HCT116 (cell line): Measurements from ENCODE around the gene USP31. TPM values are rescaled to one million over a fixed set of nuclear protein-coding genes. Genes with fewer than 3 reads are reported as not detected.

Experiments used
- ATAC-seq: fragments of 200-7000 bp; cut with Tn5 transposase; 2 replicates; pipeline ENCODE4 v1.9.1; 2020; ENCODE audit warnings: mild to moderate bottlenecking, moderate library complexity
- BruUV-seq: library from RNA; stranded (reverse); fragments of 400-500 nt; replicated peaks from 2 replicates; lab custom pipeline; 2021; lab: Mats Ljungman, UMichigan
- CTCF ChIA-PET: fragments of 300-600 bp; sonication (Branson Sonifier 250); formaldehyde crosslinking; loops from one replicate; lab custom pipeline; 2021; ENCODE audit warnings: antibody characterized with exemption; lab: Charles Lee
- POLR2A ChIA-PET: fragments of 300-600, 350-600 bp; sonication (Branson Sonifier 250); formaldehyde crosslinking; loops from one replicate; lab custom pipeline; 2021; ENCODE audit warnings: antibody characterized with exemption; lab: Charles Lee
- RAD21 ChIA-PET, 2 experiments: fragments of 300-600 bp; sonication (Branson Sonifier 250); formaldehyde crosslinking; loops; one replicate each; lab custom pipeline; 2023; ENCODE audit warnings: low total read pairs in 2 of 2; ENCODE audit not compliant: uncharacterized antibody in 2 of 2, unreplicated experiment in 2 of 2, low non-redundant PET in 1 of 2; lab: Charles Lee
- DNase-seq: peaks from one replicate; pipeline ENCODE4 v3.0.0-alpha.2; 2010; ENCODE audit warnings: low read depth, low spot score
- H2AFZ ChIP-seq: fragments of 200-600 bp; shearing (Covaris generic), sonication (generic); 2 replicates; pipeline ENCODE4 v1.6.1; 2017; ENCODE audit warnings: low read depth, mixed run types, mixed read lengths, antibody characterized with exemption, low read length; ENCODE audit not compliant: poor library complexity, severe bottlenecking
- H3K27ac ChIP-seq: 2 replicates; pipeline ENCODE4 v1.5.1; 2012; ENCODE audit warnings: low read depth, low read length
- H3K27me3 ChIP-seq: fragments of 200-600 bp; sonication (generic); 2 replicates; pipeline ENCODE4 v1.6.1; 2016; ENCODE audit warnings: mixed run types, low read length, mixed read lengths; ENCODE audit not compliant: insufficient read depth
- H3K36me3 ChIP-seq, 2 experiments: fragments of 200-500 bp in 1 of 2; fragments of 200-600 bp in 1 of 2; sonication (Bioruptor generic) in 1 of 2; sonication (generic) in 1 of 2; 2 replicates each; pipeline versions ENCODE4 v1.5.1 to v1.6.1; 2014 to 2016; ENCODE audit warnings: low read length in 2 of 2, inconsistent platforms in 1 of 2, mixed read lengths in 1 of 2, mixed run types in 1 of 2; ENCODE audit not compliant: insufficient read depth in 2 of 2, control insufficient read depth in 1 of 2
- H3K4me1 ChIP-seq, 2 experiments: fragments of 200-600 bp in 1 of 2; sonication (generic) in 1 of 2; 2 replicates each; pipeline versions ENCODE4 v1.5.1 to v1.6.1; 2012 to 2017; ENCODE audit warnings: low read length in 2 of 2, inconsistent platforms in 1 of 2, mild to moderate bottlenecking in 1 of 2, mixed read lengths in 1 of 2, mixed run types in 1 of 2, moderate library complexity in 1 of 2; ENCODE audit not compliant: insufficient read depth in 2 of 2, control insufficient read depth in 1 of 2
- H3K4me2 ChIP-seq: fragments of 200-600 bp; sonication (generic); 2 replicates; pipeline ENCODE4 v1.6.1; 2017; ENCODE audit warnings: mixed run types, low read length, mixed read lengths
- H3K4me3 ChIP-seq, 2 experiments: fragments of 200-600 bp in 1 of 2; sonication (generic) in 1 of 2; replicated peaks in 1 of 2; 2 replicates each; pipeline ENCODE4 v1.5.1; 2011 to 2016; ENCODE audit warnings: low read length in 2 of 2, control low read depth in 1 of 2, low read depth in 1 of 2, mild to moderate bottlenecking in 1 of 2, mixed read lengths in 1 of 2, mixed run types in 1 of 2
- H3K79me2 ChIP-seq: fragments of 200-600 bp; sonication (generic); 2 replicates; pipeline ENCODE4 v1.6.1; 2017; ENCODE audit warnings: mild to moderate bottlenecking, mixed run types, low read length, moderate library complexity, mixed read lengths; ENCODE audit not compliant: insufficient read depth
- H3K9ac ChIP-seq: fragments of 200-600 bp; sonication (generic); 2 replicates; pipeline ENCODE4 v1.6.1; 2016; ENCODE audit warnings: low read length, mixed read lengths
- H3K9me2 ChIP-seq: fragments of 200-600 bp; sonication (generic), shearing (Covaris generic); 2 replicates; pipeline ENCODE4 v1.6.1; 2017; ENCODE audit warnings: mixed run types, mild to moderate bottlenecking, moderate library complexity; ENCODE audit not compliant: insufficient read depth
- H3K9me3 ChIP-seq, 2 experiments: fragments of 200-500 bp in 1 of 2; fragments of 200-600 bp in 1 of 2; sonication (Bioruptor generic) in 1 of 2; sonication (generic) in 1 of 2; 2 replicates each; pipeline ENCODE4 v1.6.1; 2014 to 2017; ENCODE audit warnings: low read length in 2 of 2, mixed read lengths in 2 of 2, inconsistent platforms in 1 of 2, low read depth in 1 of 2, mild to moderate bottlenecking in 1 of 2, mixed run types in 1 of 2, moderate library complexity in 1 of 2; ENCODE audit not compliant: control insufficient read depth in 1 of 2, insufficient read depth in 1 of 2
- H4K20me1 ChIP-seq: fragments of 200-600 bp; sonication (generic), shearing (Covaris generic); 2 replicates; pipeline ENCODE4 v1.6.1; 2017; ENCODE audit warnings: mixed run types, mild to moderate bottlenecking, moderate library complexity; ENCODE audit not compliant: insufficient read depth
- ATF3 ChIP-seq: IDR thresholded peaks from 2 replicates; pipeline ENCODE4 v1.6.1; 2012
- CEBPB ChIP-seq: IDR thresholded peaks from 2 replicates; pipeline ENCODE4 v1.6.1; 2012; ENCODE audit warnings: low read depth
- EZH2 ChIP-seq: fragments of 200-600 bp; sonication (generic); IDR thresholded peaks from 2 replicates; pipeline ENCODE4 v1.6.1; 2017; ENCODE audit warnings: antibody characterized with exemption, mixed run types
- FOSL1 ChIP-seq: IDR thresholded peaks from 2 replicates; pipeline ENCODE4 v1.6.1; 2012; ENCODE audit warnings: low read depth
- POLR2A ChIP-seq: IDR thresholded peaks from 2 replicates; pipeline ENCODE4 v1.7.0; 2011; ENCODE audit warnings: borderline replicate concordance; ENCODE audit not compliant: insufficient read depth, insufficient read length; ENCODE audit errors: extremely low read depth
- REST ChIP-seq: IDR thresholded peaks from 2 replicates; pipeline ENCODE4 v1.6.1; 2012; ENCODE audit warnings: low read depth
- SIN3A ChIP-seq: IDR thresholded peaks from 2 replicates; pipeline ENCODE4 v1.6.1; 2012; ENCODE audit warnings: low read depth
- SRF ChIP-seq: IDR thresholded peaks from 2 replicates; pipeline ENCODE4 v1.6.1; 2012; ENCODE audit warnings: low read depth
- intact Hi-C: fragments of 100-400 bp; cut with micrococcal nuclease; formaldehyde crosslinking; loops from 2 replicates; pipeline ENCODE4 v1.10.0; 2022
- total RNA-seq: library from RNA; stranded (reverse); gene quantifications from one replicate; pipeline ENCODE4 v1.2.1, GENCODE V29; 2021; ENCODE audit not compliant: unreplicated experiment
- TF ChIP-seq, protein P1 (sequence below), 3 experiments: fragments of 200-600 bp in 1 of 3; sonication (generic) in 1 of 3; IDR thresholded peaks in 2 of 3; conservative IDR thresholded peaks in 1 of 3; 2 replicates each; pipeline ENCODE4 v1.5.1; 2012 to 2017; ENCODE audit warnings: low read depth in 2 of 3, low read length in 2 of 3, antibody characterized with exemption in 1 of 3, borderline replicate concordance in 1 of 3, control low read depth in 1 of 3, mild to moderate bottlenecking in 1 of 3, mixed read lengths in 1 of 3, mixed run types in 1 of 3, moderate library complexity in 1 of 3; ENCODE audit not compliant: insufficient read depth in 1 of 3

The USP31 gene
- total RNA-seq, 1 experiment from 2014 or later = 12.2 TPM

DNA sequence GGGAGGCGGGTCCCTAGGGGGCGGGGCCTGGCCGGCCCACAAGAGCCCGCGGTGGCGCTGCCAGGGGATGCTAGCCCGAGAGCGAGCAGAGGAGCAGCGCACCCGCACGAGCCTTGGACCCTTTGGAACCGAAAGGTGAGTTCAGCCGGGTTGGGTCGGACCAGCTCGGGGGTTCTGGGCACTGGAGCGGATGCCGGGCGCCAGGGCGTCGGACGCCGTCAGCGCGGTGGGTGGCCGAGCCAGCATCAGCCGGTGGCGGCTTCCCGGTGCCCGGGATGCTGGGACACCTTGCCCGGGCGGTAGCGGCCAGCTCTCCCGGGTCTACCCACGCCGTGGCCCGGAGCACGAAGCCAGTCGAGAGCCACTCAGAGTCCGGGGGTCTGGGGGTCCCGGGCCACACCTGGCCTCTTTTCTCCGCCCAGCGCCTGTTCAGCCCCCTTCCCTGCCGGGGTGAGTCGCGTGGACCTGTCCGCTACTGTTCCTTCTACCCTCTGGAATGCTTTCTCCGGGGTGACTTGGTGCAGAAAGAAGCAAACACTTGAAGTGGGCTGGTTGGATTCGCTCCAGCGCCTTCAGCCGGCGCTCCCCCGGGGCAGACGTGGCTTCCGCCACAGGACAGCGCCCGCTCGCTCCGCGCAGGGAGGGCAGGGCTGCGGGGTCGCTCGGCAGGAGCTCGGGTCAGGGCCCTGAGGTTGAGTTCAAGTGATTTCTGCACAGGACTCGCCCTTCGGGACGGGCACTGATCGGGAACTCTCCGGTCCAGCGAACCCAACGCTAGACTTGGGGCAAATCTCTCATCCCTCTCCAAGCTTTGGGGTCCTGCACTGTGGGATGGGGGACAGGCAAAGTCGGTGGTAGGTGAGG, 33.7 kb upstream of the USP31 start, which contains the start of gene SCNN1G:
Gene SCNN1G, plus strand, starts transcription at position 67 of the 864 bp plus-strand sequence. CDS start 3,527 bp downstream, outside the sequence.
- H3K27me3 ChIP-seq = peaks cover 30% of the 10 kb centered on the region; the same call in 1 of the 2 replicates
- H3K4me1 ChIP-seq = peaks cover 0 to 4% of the 10 kb centered on the region in 2 experiments; a peak in 2 of 4 replicates
- intact Hi-C loops = loop anchor here (1.0 to 5.0 kb wide), 2 partner anchors 251 to 854 kb away; no protein-coding TSS in a partner anchor
- no peaks in the 10 kb centered on the region for H3K36me3 ChIP-seq
- no peaks in the 10 kb centered on the region for H3K9me3 ChIP-seq
- no peaks in the 10 kb centered on the region for H3K79me2 ChIP-seq
- no peaks in the 10 kb centered on the region for H4K20me1 ChIP-seq
- H3K4me2 ChIP-seq = peak within 1 kb of the TSS; percentile 62
- ChIA-PET RAD21 (interaction anchor here in 1 of 2 experiments (0.7 kb wide), 1 partner anchor 200 kb away, joined by 3 read pairs; no protein-coding TSS in a partner anchor), CTCF (interaction anchor here (1.7 to 6.2 kb wide), 2 partner anchors 17 to 252 kb away, joined by 3 to 76 read pairs; no protein-coding TSS in a partner anchor), POLR2A (no interaction called here)
- no peaks in the 10 kb centered on the region for H3K9me2 ChIP-seq
- no peak for DNase-seq
- BruUV-seq = no TSS peak
- no peak within 1 kb of the TSS for H3K9ac ChIP-seq
- H3K4me3 ChIP-seq = no peak within 1 kb of the TSS
- ATAC-seq = no peak
- TF ChIP-seq SIN3A (no peak), POLR2A (no peak), EZH2 (no peak), ATF3 (no peak), SRF (no peak), REST (no peak), CEBPB (no peak), FOSL1 (no peak)
- TF ChIP-seq, protein P1, sequence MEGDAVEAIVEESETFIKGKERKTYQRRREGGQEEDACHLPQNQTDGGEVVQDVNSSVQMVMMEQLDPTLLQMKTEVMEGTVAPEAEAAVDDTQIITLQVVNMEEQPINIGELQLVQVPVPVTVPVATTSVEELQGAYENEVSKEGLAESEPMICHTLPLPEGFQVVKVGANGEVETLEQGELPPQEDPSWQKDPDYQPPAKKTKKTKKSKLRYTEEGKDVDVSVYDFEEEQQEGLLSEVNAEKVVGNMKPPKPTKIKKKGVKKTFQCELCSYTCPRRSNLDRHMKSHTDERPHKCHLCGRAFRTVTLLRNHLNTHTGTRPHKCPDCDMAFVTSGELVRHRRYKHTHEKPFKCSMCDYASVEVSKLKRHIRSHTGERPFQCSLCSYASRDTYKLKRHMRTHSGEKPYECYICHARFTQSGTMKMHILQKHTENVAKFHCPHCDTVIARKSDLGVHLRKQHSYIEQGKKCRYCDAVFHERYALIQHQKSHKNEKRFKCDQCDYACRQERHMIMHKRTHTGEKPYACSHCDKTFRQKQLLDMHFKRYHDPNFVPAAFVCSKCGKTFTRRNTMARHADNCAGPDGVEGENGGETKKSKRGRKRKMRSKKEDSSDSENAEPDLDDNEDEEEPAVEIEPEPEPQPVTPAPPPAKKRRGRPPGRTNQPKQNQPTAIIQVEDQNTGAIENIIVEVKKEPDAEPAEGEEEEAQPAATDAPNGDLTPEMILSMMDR (IDR thresholded peaks at IDR 0.05 in 2 of 3, conservative IDR thresholded peaks at IDR 0.05 in 1 of 3; ENCODE audit: borderline replicate concordance in 1 of 3, insufficient read depth in 1 of 3, low read depth in 2 of 3, low read length in 2 of 3) = no peak
- peak within 1 kb of the TSS; percentile 78 for H2AFZ ChIP-seq
- H3K27ac ChIP-seq = no peak within 1 kb of the TSS
